Measurements from ENCODE around the gene AOPEP.

AOPEP gene

GRCh38 chr9:95097279-95097678 is 370.8 kb downstream of the AOPEP start:
- no peak for TF ChIP-seq CTCF (IDR thresholded peaks at IDR 0.05; ENCODE audit: extremely low read depth, insufficient read depth, missing control alignments)
- in situ Hi-C loops (cut with MboI; ENCODE audit: low pct_unique_long_range_greater_than_20kb, low sequenced_read_pairs, unreplicated experiment), result no loop called here
- no peak for DNase-seq (ENCODE audit: low spot score)

- in situ Hi-C loops (cut with MboI; ENCODE audit: low pct_unique_long_range_greater_than_20kb, low sequenced_read_pairs, unreplicated experiment), result no loop called here
- no peak for TF ChIP-seq CTCF (IDR thresholded peaks at IDR 0.05; ENCODE audit: extremely low read depth, insufficient read depth, missing control alignments)
- DNase-seq (ENCODE audit: low spot score), result no peak
Measured at GRCh38 chr9:95098391-95098921, 372.0 kb downstream of the AOPEP start.

GRCh38 chr9:95099321-95100070 is 373.0 kb downstream of the AOPEP start:
- DNase-seq (ENCODE audit: low spot score), result no peak
- in situ Hi-C loops (cut with MboI; ENCODE audit: low pct_unique_long_range_greater_than_20kb, low sequenced_read_pairs, unreplicated experiment), result no loop called here
- no peak for TF ChIP-seq CTCF (IDR thresholded peaks at IDR 0.05; ENCODE audit: extremely low read depth, insufficient read depth, missing control alignments)

- no peak for TF ChIP-seq CTCF (IDR thresholded peaks at IDR 0.05; ENCODE audit: extremely low read depth, insufficient read depth, missing control alignments)
- in situ Hi-C loops (cut with MboI; ENCODE audit: low pct_unique_long_range_greater_than_20kb, low sequenced_read_pairs, unreplicated experiment), result no loop called here
Measured at GRCh38 chr9:95100071-95100627, 373.6 kb downstream of the AOPEP start.

GRCh38 chr9:95101326-95101725 is 374.8 kb downstream of the AOPEP start:
- TF ChIP-seq CTCF (IDR thresholded peaks at IDR 0.05; ENCODE audit: extremely low read depth, insufficient read depth, missing control alignments), result no peak
- in situ Hi-C loops (cut with MboI; ENCODE audit: low pct_unique_long_range_greater_than_20kb, low sequenced_read_pairs, unreplicated experiment), result no loop called here
- no peak for DNase-seq (ENCODE audit: low spot score)

More at GRCh38 chr9:95100071-95100627, 373.6 kb downstream of the AOPEP start:
- no peak for DNase-seq (ENCODE audit: low spot score)

- TF ChIP-seq CTCF (IDR thresholded peaks at IDR 0.05; ENCODE audit: extremely low read depth, insufficient read depth, missing control alignments), result no peak
- DNase-seq (ENCODE audit: low spot score), result no peak
- in situ Hi-C loops (cut with MboI; ENCODE audit: low pct_unique_long_range_greater_than_20kb, low sequenced_read_pairs, unreplicated experiment), result no loop called here
Measured at GRCh38 chr9:95102001-95102433, 375.5 kb downstream of the AOPEP start.

Measured in GM13977 (cell line).